WI38 (cell line): Measurements from ENCODE around the gene H6PD.
A peak's percentile ranks its signal among the peaks of the same experiment; 100 is the strongest.

Source experiments
- H3K4me3 ChIP-seq: 2 replicates; pipeline ENCODE4 v1.5.1; 2011; ENCODE audit warnings: low read depth, mild to moderate bottlenecking, control low read depth, low read length
- TF ChIP-seq, protein P1 (sequence below): IDR thresholded peaks from 2 replicates; pipeline ENCODE4 v1.5.1; 2012; ENCODE audit warnings: low read depth, mild to moderate bottlenecking, control low read depth, low read length

The H6PD gene

DNA sequence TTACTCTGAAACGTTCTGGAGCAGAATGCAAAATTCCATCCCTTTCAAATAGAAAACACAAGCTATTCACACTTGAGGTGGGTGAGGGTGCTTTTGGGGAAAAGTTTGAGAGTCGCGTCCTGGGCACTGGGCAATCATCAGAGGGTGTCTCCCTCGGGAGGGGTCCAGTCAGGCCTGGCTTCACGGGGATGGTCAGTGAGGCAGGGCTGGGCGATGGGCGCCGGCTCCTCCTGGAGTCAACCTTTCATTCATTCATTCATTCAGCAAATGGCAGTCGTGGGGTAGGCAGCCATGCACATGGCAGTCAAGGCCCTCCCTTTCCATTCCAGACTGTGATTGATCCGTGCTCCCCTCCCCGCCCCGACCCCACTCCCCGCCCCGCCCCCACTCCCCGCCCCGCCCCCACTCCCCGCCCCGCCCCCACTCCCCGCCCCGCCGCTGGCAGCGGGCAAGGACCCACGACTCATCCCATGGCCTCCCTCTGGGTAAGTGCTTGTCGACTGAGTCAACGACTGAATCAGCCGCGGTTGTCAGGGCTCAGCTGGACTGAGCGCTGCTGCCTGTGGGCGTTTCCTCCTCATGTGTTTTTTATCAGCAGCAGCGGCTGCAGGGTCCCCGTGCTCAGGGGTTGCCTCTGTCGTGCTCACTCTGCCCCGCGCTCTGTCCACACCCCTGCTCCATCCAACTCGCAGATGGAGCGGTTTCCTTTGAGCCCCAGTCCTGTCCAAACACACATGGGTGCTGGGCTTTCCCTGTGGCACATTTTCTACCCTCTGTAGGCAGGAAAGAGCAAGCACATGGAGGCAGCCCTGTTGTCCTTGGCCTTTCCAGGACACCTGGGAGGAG lies 45.7 kb downstream of the H6PD start:
- H3K4me3 ChIP-seq = 0 out of 2 replicates have a peak overlapping the region, but pooled peaks have one; percentile 17
- TF ChIP-seq, protein P1, sequence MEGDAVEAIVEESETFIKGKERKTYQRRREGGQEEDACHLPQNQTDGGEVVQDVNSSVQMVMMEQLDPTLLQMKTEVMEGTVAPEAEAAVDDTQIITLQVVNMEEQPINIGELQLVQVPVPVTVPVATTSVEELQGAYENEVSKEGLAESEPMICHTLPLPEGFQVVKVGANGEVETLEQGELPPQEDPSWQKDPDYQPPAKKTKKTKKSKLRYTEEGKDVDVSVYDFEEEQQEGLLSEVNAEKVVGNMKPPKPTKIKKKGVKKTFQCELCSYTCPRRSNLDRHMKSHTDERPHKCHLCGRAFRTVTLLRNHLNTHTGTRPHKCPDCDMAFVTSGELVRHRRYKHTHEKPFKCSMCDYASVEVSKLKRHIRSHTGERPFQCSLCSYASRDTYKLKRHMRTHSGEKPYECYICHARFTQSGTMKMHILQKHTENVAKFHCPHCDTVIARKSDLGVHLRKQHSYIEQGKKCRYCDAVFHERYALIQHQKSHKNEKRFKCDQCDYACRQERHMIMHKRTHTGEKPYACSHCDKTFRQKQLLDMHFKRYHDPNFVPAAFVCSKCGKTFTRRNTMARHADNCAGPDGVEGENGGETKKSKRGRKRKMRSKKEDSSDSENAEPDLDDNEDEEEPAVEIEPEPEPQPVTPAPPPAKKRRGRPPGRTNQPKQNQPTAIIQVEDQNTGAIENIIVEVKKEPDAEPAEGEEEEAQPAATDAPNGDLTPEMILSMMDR = no peak

DNA sequence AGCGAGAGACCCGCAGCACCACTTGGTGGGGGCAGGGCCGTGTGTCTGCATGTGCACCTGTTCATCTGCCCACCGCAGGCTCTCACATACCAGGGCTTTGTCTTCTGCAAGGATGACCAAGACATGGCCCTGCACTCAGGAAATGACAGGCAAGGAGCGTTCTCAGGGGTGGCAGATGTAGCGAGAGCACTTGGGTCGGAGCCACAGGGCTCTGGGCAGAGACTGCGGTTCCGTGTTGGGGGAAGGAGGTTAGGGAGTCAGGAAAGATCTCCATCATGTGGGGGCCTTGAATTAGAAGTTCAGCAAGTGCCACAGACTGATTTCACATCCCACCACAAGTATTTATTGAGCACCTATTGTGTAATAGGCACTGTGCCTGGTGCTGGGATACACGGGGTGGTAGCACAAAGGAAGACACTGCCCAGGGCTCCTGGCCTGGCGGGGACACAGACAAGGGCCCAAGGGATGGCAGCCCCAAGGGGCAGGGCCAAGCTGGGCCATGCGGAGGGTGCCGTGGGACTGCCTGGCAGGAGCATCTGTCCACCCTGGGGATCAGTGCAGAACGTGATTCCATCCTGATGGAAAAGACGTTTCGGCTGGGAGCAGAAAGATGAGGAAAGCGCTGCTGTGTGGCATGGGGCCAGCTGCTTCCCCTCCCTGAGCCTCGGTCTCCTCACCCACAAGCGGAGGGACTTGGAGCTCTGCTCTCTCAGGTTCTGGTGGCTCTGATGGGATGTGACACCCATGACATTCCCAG lies 46.7 kb downstream of the H6PD start:
- H3K4me3 ChIP-seq = no peak overlapping the region
- TF ChIP-seq, protein P1 = no peak

DNA sequence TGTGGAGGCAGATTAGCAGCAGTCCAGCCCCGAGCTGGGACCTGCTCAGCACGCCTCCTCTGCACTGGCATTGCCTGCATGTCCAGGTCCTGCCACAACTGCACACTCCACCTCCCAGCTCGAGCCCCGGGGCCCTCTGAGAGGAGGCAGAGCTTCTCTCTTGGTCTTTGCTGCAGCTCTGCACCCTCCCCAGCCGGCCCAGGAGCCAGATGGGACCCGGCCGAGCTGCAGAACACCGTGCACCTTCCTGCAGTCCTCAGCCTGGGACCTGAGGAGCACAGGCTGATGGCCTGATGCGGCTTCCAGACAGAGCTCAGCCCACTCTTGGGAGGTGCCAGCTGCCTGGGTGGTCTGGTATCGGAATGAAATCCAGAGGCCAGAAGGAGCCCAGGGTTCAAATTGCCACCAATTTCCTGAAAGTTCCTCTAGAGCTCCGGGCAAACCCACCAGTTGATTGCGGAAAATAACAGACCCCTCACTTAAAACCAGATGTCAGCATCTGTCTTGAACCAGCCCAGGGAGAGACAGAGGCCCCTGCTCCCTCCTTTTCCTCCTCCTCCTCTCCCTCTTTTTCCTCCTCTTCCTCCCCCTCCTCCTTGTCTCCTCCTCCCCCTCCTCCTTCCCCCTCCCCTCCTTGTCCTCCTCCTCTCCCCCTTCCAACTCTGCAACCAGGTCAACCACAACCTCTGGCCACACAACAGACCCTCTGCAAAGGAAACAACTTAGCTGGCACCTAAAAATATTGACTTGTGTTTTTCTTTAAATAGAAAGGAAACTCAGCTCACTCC lies 47.5 kb downstream of the H6PD start:
- TF ChIP-seq, protein P1 = no peak
- H3K4me3 ChIP-seq = no peak overlapping the region

DNA sequence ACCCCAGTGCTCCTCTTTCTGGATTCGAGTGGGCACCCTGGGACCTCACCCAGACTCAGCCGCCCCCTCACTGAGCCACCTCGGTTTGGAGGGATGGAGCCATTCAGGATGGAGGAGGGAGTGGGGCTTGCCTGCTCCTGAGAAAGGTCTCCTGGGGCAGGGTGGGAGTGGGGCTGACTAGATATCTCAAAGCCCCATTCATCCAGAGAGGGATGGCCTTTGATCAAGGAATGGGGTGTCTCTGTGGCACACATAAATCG lies 48.1 kb downstream of the H6PD start:
- TF ChIP-seq, protein P1 = no peak
- H3K4me3 ChIP-seq = no peak overlapping the region

DNA sequence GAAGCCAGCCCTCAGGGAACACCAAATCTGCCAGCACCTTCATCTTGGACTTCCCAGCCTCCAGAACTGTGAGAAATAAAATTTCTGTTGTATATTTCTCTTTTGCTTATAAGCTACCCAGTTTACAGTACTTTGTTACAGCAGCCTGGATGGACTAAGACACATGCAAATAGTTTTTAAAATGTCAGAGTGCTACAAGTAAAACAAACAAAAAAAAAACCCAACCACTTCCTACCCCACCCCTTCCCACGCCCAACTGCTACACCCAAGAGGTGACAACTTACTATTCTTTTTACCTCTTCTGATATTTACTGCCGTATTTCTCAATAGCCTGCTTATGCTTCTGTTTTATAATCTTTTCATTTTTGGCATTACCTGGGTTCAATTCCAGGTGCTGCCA lies 49.5 kb downstream of the H6PD start:
- TF ChIP-seq, protein P1 = no peak
- no peak overlapping the region for H3K4me3 ChIP-seq

DNA sequence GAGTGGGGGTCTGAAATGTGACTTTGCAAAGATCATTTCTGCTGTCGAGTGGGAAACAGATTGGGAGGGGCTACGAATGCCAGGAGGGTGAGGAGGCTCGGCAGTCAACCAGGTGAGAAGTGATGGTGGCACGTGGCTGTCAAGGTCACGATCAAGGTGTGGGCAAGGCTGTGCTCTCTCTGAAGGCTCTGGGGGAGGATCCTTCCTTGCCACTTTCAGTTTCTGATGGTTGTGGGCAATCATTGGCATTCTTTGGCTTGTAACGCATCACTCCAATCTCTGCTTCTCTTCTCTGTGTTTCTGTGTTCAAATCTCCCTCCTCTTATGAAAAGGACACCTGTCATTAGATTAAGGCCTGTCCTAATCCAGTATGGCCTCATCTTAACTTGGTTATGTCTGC lies 52.0 kb downstream of the H6PD start:
- H3K4me3 ChIP-seq = no peak overlapping the region
- TF ChIP-seq, protein P1 = no peak

DNA sequence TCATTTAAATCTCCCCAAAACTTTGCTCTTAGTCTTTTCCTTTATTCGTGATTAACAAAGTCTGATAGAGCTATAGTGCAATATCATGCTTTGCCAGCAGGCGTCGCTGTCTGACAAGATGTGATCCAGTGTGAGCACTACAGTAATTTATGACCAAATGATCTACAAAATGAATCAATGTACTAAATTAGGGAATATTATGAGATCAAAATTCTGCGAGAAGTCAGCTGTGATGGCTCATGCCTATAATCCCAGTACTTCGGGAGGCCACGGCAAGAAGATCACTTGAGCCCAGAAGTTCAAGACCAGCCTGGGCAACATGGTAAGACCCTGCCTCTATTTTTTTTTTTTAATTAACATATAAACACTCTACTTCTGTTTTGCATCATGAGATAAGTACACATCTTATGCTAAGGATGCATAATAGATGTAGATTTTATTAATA lies 54.5 kb downstream of the H6PD start:
- TF ChIP-seq, protein P1 = peak; percentile 95
- no peak overlapping the region for H3K4me3 ChIP-seq
